Measurements from ENCODE around the gene RTN1.

The RTN1 gene

GRCh38 chr14:59823179-59823578 is 47.4 kb downstream of the RTN1 start:
- no peaks in the 10 kb centered on the region for H3K27me3 ChIP-seq (ENCODE audit: control insufficient read depth, insufficient read depth, low read length)
- H3K4me3 ChIP-seq (ENCODE audit: low read length) = no peak overlapping the region
- H3K9me3 ChIP-seq (ENCODE audit: control insufficient read depth, low read length) = no peaks in the 10 kb centered on the region
- no peaks in the 10 kb centered on the region for H3K36me3 ChIP-seq (ENCODE audit: control insufficient read depth, insufficient read depth, low read length)
- no peaks in the 10 kb centered on the region for H3K4me1 ChIP-seq (ENCODE audit: control insufficient read depth, insufficient read depth, low read length)
- H3K9ac ChIP-seq (ENCODE audit: low read length) = no peak overlapping the region

GRCh38 chr14:59819446-59820088 is 51.0 kb downstream of the RTN1 start:
- no peak overlapping the region for H3K4me3 ChIP-seq (ENCODE audit: low read length)
- no peaks in the 10 kb centered on the region for H3K4me1 ChIP-seq (ENCODE audit: control insufficient read depth, insufficient read depth, low read length)
- H3K27me3 ChIP-seq (ENCODE audit: control insufficient read depth, insufficient read depth, low read length) = no peaks in the 10 kb centered on the region
- H3K36me3 ChIP-seq (ENCODE audit: control insufficient read depth, insufficient read depth, low read length) = no peaks in the 10 kb centered on the region
- no peaks in the 10 kb centered on the region for H3K9me3 ChIP-seq (ENCODE audit: control insufficient read depth, low read length)
- no peak overlapping the region for H3K9ac ChIP-seq (ENCODE audit: low read length)

DNA sequence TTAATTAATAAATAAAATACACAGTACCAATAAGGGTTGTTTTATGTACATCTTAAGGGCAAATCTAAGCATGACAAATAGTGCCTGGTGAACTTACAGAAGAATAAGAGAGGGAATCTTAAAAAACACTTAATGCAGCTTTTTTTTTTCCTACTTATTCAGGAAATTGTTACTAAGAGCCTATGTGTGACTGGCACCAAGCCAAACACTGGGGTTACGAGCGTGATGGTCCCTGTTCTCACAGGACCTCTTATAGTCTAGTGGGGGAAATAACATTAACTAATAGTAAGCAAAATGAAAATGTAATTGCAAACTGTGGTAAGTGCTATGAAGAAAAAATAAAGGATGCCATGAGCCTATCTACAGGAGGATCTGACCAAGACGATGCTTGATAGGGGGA is 53.6 kb downstream of the RTN1 start:
- H3K4me3 ChIP-seq (ENCODE audit: low read length) = no peak overlapping the region
- H3K9me3 ChIP-seq (ENCODE audit: control insufficient read depth, low read length) = no peaks in the 10 kb centered on the region
- H3K4me1 ChIP-seq (ENCODE audit: control insufficient read depth, insufficient read depth, low read length) = no peaks in the 10 kb centered on the region
- no peaks in the 10 kb centered on the region for H3K27me3 ChIP-seq (ENCODE audit: control insufficient read depth, insufficient read depth, low read length)
- H3K36me3 ChIP-seq (ENCODE audit: control insufficient read depth, insufficient read depth, low read length) = no peaks in the 10 kb centered on the region
- H3K9ac ChIP-seq (ENCODE audit: low read length) = no peak overlapping the region

- Histone ChIP-seq H3K4me3 (ENCODE audit: low read length) (no peak overlapping the region), H3K9ac (ENCODE audit: low read length) (no peak overlapping the region), H3K4me1 (ENCODE audit: control insufficient read depth, insufficient read depth, low read length) (no peaks in the 10 kb centered on the region), H3K9me3 (ENCODE audit: control insufficient read depth, low read length) (no peaks in the 10 kb centered on the region), H3K36me3 (ENCODE audit: control insufficient read depth, insufficient read depth, low read length) (no peaks in the 10 kb centered on the region), H3K27me3 (ENCODE audit: control insufficient read depth, insufficient read depth, low read length) (no peaks in the 10 kb centered on the region)
Observed at GRCh38 chr14:59814988-59815387, 55.6 kb downstream of the RTN1 start.

GRCh38 chr14:59811815-59812214 is 58.8 kb downstream of the RTN1 start:
- H3K9me3 ChIP-seq (ENCODE audit: control insufficient read depth, low read length) = no peaks in the 10 kb centered on the region
- no peaks in the 10 kb centered on the region for H3K4me1 ChIP-seq (ENCODE audit: control insufficient read depth, insufficient read depth, low read length)

DNA sequence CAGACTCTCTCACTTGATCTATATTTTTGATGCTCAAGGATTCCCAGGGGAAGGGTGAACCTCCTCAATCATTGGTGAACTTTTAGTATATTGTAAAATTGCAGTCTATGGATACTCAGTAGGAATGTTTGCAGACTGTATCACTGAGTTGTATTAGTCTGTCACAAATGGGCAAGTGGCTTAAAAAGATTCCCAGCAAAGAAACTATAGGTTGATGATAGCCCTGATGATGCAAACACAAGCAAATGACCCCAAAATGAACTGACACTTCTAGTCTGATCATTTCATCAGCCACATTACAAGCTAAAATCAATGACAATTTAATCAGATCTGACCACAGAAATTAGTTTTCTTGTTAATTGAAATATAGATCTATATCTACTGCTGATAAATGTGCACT is 59.5 kb downstream of the RTN1 start:
- Histone ChIP-seq H3K36me3 (ENCODE audit: control insufficient read depth, insufficient read depth, low read length) (no peaks in the 10 kb centered on the region), H3K9me3 (ENCODE audit: control insufficient read depth, low read length) (no peaks in the 10 kb centered on the region), H3K4me1 (ENCODE audit: control insufficient read depth, insufficient read depth, low read length) (no peaks in the 10 kb centered on the region), H3K9ac (ENCODE audit: low read length) (no peak overlapping the region), H3K27me3 (ENCODE audit: control insufficient read depth, insufficient read depth, low read length) (no peaks in the 10 kb centered on the region), H3K4me3 (ENCODE audit: low read length) (no peak overlapping the region)

More at GRCh38 chr14:59811815-59812214, 58.8 kb downstream of the RTN1 start:
- H3K27me3 ChIP-seq (ENCODE audit: control insufficient read depth, insufficient read depth, low read length) = no peaks in the 10 kb centered on the region
- H3K4me3 ChIP-seq (ENCODE audit: low read length) = no peak overlapping the region
- no peaks in the 10 kb centered on the region for H3K36me3 ChIP-seq (ENCODE audit: control insufficient read depth, insufficient read depth, low read length)
- no peak overlapping the region for H3K9ac ChIP-seq (ENCODE audit: low read length)

- no peak overlapping the region for H3K4me3 ChIP-seq (ENCODE audit: low read length)
- H3K9ac ChIP-seq (ENCODE audit: low read length) = no peak overlapping the region
- no peaks in the 10 kb centered on the region for H3K4me1 ChIP-seq (ENCODE audit: control insufficient read depth, insufficient read depth, low read length)
- H3K27me3 ChIP-seq (ENCODE audit: control insufficient read depth, insufficient read depth, low read length) = no peaks in the 10 kb centered on the region
- no peaks in the 10 kb centered on the region for H3K36me3 ChIP-seq (ENCODE audit: control insufficient read depth, insufficient read depth, low read length)
- no peaks in the 10 kb centered on the region for H3K9me3 ChIP-seq (ENCODE audit: control insufficient read depth, low read length)
Observed at GRCh38 chr14:59803052-59803540, 67.5 kb downstream of the RTN1 start.

DNA sequence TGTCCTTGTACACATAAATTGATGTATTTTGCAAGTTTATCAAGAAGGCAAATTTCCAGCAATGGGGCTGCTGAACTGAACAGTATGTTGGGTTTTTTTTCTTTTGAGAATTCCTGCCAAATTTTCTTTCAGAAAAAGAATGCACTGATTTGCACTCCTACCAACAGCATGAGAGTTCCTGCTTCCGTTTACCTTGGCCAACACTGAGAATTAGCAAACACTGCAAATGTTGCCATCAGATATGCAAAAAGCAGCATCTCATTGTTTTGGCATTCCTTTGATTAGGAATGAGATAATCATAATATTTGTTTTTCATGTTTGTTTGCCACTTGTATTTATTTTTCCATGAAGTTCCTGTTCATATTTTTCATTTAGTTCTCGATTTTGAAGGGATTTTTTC is 82.4 kb downstream of the RTN1 start:
- no peaks in the 10 kb centered on the region for H3K36me3 ChIP-seq (ENCODE audit: control insufficient read depth, insufficient read depth, low read length)

DNA sequence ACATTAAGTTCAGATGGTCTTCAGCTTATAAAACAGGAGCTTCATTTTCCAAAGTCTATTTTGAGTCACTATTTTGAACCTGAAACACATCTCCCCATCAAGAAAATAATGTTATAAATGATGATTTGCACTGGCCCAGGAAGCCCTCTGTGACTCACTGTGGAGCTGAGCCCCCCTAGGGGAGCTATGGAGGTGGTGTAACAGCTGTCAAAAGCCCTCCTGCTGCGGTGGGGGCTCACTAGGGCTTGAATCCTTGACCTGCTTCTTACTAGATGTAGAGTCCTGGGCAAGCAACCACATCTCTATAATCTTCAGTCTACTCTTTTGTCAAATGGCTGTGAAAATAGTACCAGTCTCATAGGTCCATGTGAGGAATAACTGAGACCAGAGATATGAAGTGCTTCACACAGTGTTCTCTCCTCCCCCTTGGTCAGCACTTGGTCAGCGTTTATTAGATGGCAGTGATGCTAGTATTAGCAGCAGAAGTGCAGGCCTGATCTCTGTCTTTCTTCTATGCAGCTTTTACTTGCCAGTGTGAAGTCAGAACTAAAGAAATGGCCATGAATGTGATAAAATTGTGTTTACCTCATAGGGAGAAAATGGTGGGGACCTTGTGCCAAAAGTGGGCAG is 83.4 kb downstream of the RTN1 start:
- H3K4me3 ChIP-seq (ENCODE audit: low read length) = no peak overlapping the region
- H3K27me3 ChIP-seq (ENCODE audit: control insufficient read depth, insufficient read depth, low read length) = no peaks in the 10 kb centered on the region
- no peaks in the 10 kb centered on the region for H3K4me1 ChIP-seq (ENCODE audit: control insufficient read depth, insufficient read depth, low read length)
- no peaks in the 10 kb centered on the region for H3K36me3 ChIP-seq (ENCODE audit: control insufficient read depth, insufficient read depth, low read length)
- H3K9me3 ChIP-seq (ENCODE audit: control insufficient read depth, low read length) = no peaks in the 10 kb centered on the region
- no peak overlapping the region for H3K9ac ChIP-seq (ENCODE audit: low read length)

More for the DNA sequence above, 82.4 kb downstream of the RTN1 start:
- no peak overlapping the region for H3K9ac ChIP-seq (ENCODE audit: low read length)
- H3K4me3 ChIP-seq (ENCODE audit: low read length) = no peak overlapping the region
- H3K9me3 ChIP-seq (ENCODE audit: control insufficient read depth, low read length) = no peaks in the 10 kb centered on the region
- H3K27me3 ChIP-seq (ENCODE audit: control insufficient read depth, insufficient read depth, low read length) = no peaks in the 10 kb centered on the region
- no peaks in the 10 kb centered on the region for H3K4me1 ChIP-seq (ENCODE audit: control insufficient read depth, insufficient read depth, low read length)

GRCh38 chr14:59785629-59786028 is 84.9 kb downstream of the RTN1 start:
- Histone ChIP-seq H3K4me3 (ENCODE audit: low read length) (no peak overlapping the region), H3K27me3 (ENCODE audit: control insufficient read depth, insufficient read depth, low read length) (no peaks in the 10 kb centered on the region), H3K9ac (ENCODE audit: low read length) (no peak overlapping the region), H3K9me3 (ENCODE audit: control insufficient read depth, low read length) (no peaks in the 10 kb centered on the region), H3K4me1 (ENCODE audit: control insufficient read depth, insufficient read depth, low read length) (no peaks in the 10 kb centered on the region), H3K36me3 (ENCODE audit: control insufficient read depth, insufficient read depth, low read length) (no peaks in the 10 kb centered on the region)

GRCh38 chr14:59782760-59783159 is 87.8 kb downstream of the RTN1 start:
- H3K9me3 ChIP-seq (ENCODE audit: control insufficient read depth, low read length) = no peaks in the 10 kb centered on the region

DNA sequence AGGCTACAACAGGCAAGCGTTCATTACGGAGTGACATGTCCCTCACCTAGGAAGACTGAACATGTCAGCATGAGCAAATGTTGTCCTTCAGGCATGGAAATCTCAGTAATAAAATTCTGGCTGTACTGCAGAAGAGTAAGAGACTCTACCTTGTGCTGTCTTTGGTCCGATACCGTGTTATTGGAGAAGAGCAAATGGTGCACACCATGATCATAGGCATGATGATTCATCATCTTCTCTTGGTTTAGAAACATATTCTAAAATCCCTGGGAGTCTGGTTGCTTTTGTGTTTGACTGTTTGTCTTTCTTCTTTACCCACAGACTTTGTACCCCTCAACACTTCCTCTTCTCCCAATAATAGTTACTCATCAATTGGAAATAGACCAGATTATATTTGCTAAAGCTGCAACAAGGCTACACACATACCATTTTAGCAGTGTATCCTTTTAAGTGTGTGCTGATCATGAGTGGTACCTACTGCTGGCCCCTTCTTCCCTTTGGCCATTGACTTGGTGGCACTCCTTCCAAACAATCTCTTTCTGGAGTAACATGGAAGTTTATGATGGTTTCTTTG is 93.5 kb downstream of the RTN1 start:
- no peaks in the 10 kb centered on the region for H3K9me3 ChIP-seq (ENCODE audit: control insufficient read depth, low read length)
- H3K27me3 ChIP-seq (ENCODE audit: control insufficient read depth, insufficient read depth, low read length) = no peaks in the 10 kb centered on the region
- H3K4me1 ChIP-seq (ENCODE audit: control insufficient read depth, insufficient read depth, low read length) = no peaks in the 10 kb centered on the region
- H3K9ac ChIP-seq (ENCODE audit: low read length) = no peak overlapping the region
- H3K4me3 ChIP-seq (ENCODE audit: low read length) = no peak overlapping the region
- no peaks in the 10 kb centered on the region for H3K36me3 ChIP-seq (ENCODE audit: control insufficient read depth, insufficient read depth, low read length)

More at GRCh38 chr14:59782760-59783159, 87.8 kb downstream of the RTN1 start:
- Histone ChIP-seq H3K36me3 (ENCODE audit: control insufficient read depth, insufficient read depth, low read length) (no peaks in the 10 kb centered on the region), H3K27me3 (ENCODE audit: control insufficient read depth, insufficient read depth, low read length) (no peaks in the 10 kb centered on the region), H3K4me3 (ENCODE audit: low read length) (no peak overlapping the region), H3K9ac (ENCODE audit: low read length) (no peak overlapping the region), H3K4me1 (ENCODE audit: control insufficient read depth, insufficient read depth, low read length) (no peaks in the 10 kb centered on the region)

Measured in mucosa of stomach (tissue), 1 donor.